ENCODE results near the gene SLC9A4. TPM values are rescaled to one million over a fixed set of nuclear protein-coding genes. Genes with fewer than 3 reads are reported as not detected.

Gene SLC9A4
- total RNA-seq (2022; extraction: Qiagen RNA extraction), result not detected in 5 replicates

GRCh38 chr2:102473020-102473419 is at the start of gene SLC9A4:
Gene SLC9A4, plus strand, starts transcription at chr2:102473226. Its CDS starts 534 bp downstream, at chr2:102473760.

Other genes starting within 250 kb of the SLC9A4 start
- gene IL1RL1, start 161.7 kb upstream of the SLC9A4 start, total RNA-seq (2022; extraction: Qiagen RNA extraction), result 0.64 to 1.6 TPM (median 1.2 TPM) in 5 replicates
- gene IL18R1, start 117.4 kb upstream of the SLC9A4 start, total RNA-seq (2022; extraction: Qiagen RNA extraction), result 1.1 to 1.4 TPM (median 1.2 TPM) in 5 replicates
- 0.06 to 0.14 TPM (median 0.12 TPM) in 3 of 5 replicates, not detected in the others for gene IL18RAP, start 50.1 kb upstream of the SLC9A4 start, total RNA-seq (2022; extraction: Qiagen RNA extraction)
- 2.4 to 3.8 TPM (median 3.6 TPM) in 5 replicates for gene SLC9A2, start 146.3 kb downstream of the SLC9A4 start, total RNA-seq (2022; extraction: Qiagen RNA extraction)

All from A549 treated with dexamethasone at 1 μM for 4 hours (cell line).